ENCODE measurements around the gene ZNF778.

Gene ZNF778

GRCh38 chr16:89197633-89198416 is 19.7 kb upstream of the ZNF778 start:
- no peak for TF ChIP-seq CTCF (IDR thresholded peaks at IDR 0.05; ENCODE audit: low read depth, low read length, missing control alignments)
- no peak for DNase-seq (ENCODE audit: extremely low read depth, low read depth)
- H3K4me3 ChIP-seq (replicated peaks; ENCODE audit: low read depth, low read length) = no peak overlapping the region

- H3K4me3 ChIP-seq (replicated peaks; ENCODE audit: low read depth, low read length) = no peak overlapping the region
- TF ChIP-seq CTCF (IDR thresholded peaks at IDR 0.05; ENCODE audit: low read depth, low read length, missing control alignments) = no peak
- no peak for DNase-seq (ENCODE audit: extremely low read depth, low read depth)
These were observed 18.9 kb upstream of the ZNF778 start for GRCh38 chr16:89198417-89199240.

- no peak for DNase-seq (ENCODE audit: extremely low read depth, low read depth)
- H3K4me3 ChIP-seq (replicated peaks; ENCODE audit: low read depth, low read length) = no peak overlapping the region
- TF ChIP-seq CTCF (IDR thresholded peaks at IDR 0.05; ENCODE audit: low read depth, low read length, missing control alignments) = no peak
These were observed 18.0 kb upstream of the ZNF778 start for GRCh38 chr16:89199241-89200123.

GRCh38 chr16:89200124-89200849 is 17.2 kb upstream of the ZNF778 start, which contains the start of gene SLC22A31:
Gene SLC22A31, minus strand, starts transcription at chr16:89200537. Its CDS starts 36 bp downstream, at chr16:89200501.
- TF ChIP-seq CTCF (IDR thresholded peaks at IDR 0.05; ENCODE audit: low read depth, low read length, missing control alignments) = no peak
- no peak for DNase-seq (ENCODE audit: extremely low read depth, low read depth)
- no peak within 1 kb of the TSS for H3K4me3 ChIP-seq (replicated peaks; ENCODE audit: low read depth, low read length)

- TF ChIP-seq CTCF (IDR thresholded peaks at IDR 0.05; ENCODE audit: low read depth, low read length, missing control alignments) = no peak
- DNase-seq (ENCODE audit: extremely low read depth, low read depth) = no peak
- no peak overlapping the region for H3K4me3 ChIP-seq (replicated peaks; ENCODE audit: low read depth, low read length)
These were observed 16.6 kb upstream of the ZNF778 start for GRCh38 chr16:89200850-89201411.
